Neural progenitor cell (in vitro differentiated cells): ENCODE results near the gene TC2N. TPM values are rescaled to one million over a fixed set of nuclear protein-coding genes. Genes with fewer than 3 reads are reported as not detected.

Experiments used
- DNase-seq: peaks from one replicate; pipeline ENCODE4 v3.0.0-alpha.2; 2016; ENCODE audit warnings: low spot score
- H2AFZ ChIP-seq: fragments of 200-600 bp; sonication (generic); replicated peaks from 2 replicates; pipeline ENCODE4 v1.6.1; 2016; ENCODE audit warnings: antibody characterized with exemption
- H3F3A ChIP-seq: fragments of 200-600 bp; sonication (generic); 2 replicates; pipeline ENCODE4 v1.6.1; 2016; ENCODE audit warnings: antibody characterized with exemption, low read depth
- H3K27ac ChIP-seq: fragments of 200-600 bp; sonication (generic); 2 replicates; pipeline ENCODE4 v1.5.1; 2016; ENCODE audit warnings: mild to moderate bottlenecking
- H3K27me3 ChIP-seq: fragments of 200-600 bp; sonication (generic); 2 replicates; pipeline ENCODE4 v1.6.1; 2016; ENCODE audit warnings: mild to moderate bottlenecking, moderate library complexity
- H3K36me3 ChIP-seq: fragments of 200-600 bp; sonication (generic); 2 replicates; pipeline ENCODE4 v1.5.1; 2016
- H3K4me1 ChIP-seq: fragments of 200-600 bp; sonication (generic); 2 replicates; pipeline ENCODE4 v1.6.1; 2016; ENCODE audit warnings: mixed run types
- H3K4me2 ChIP-seq: fragments of 200-600 bp; sonication (generic); 2 replicates; pipeline ENCODE4 v1.6.1; 2016
- H3K4me3 ChIP-seq: fragments of 200-600 bp; sonication (generic); 2 replicates; pipeline ENCODE4 v1.5.1; 2016
- H3K79me2 ChIP-seq: fragments of 200-600 bp; sonication (generic); 2 replicates; pipeline ENCODE4 v1.6.1; 2016; ENCODE audit warnings: low read depth
- H3K9ac ChIP-seq: fragments of 200-600 bp; sonication (generic); 2 replicates; pipeline ENCODE4 v1.6.1; 2016
- H3K9me3 ChIP-seq: fragments of 200-600 bp; sonication (generic); 2 replicates; pipeline ENCODE4 v1.5.1; 2016; ENCODE audit warnings: low read depth
- H4K20me1 ChIP-seq: fragments of 200-600 bp; sonication (generic); 2 replicates; pipeline ENCODE4 v1.6.1; 2016; ENCODE audit warnings: low read depth
- H3K27ac Mint-ChIP-seq: 3 replicates; pipeline ENCODE4 v1.8.0; 2021; ENCODE audit warnings: mixed read lengths
- H3K27me3 Mint-ChIP-seq: 2 replicates; pipeline ENCODE4 v1.8.0; 2022; ENCODE audit warnings: low read depth, mild to moderate bottlenecking, inconsistent platforms, moderate library complexity, mixed read lengths; ENCODE audit not compliant: insufficient read depth
- H3K36me3 Mint-ChIP-seq: 3 replicates; pipeline ENCODE4 v1.8.0; 2021; ENCODE audit warnings: mixed read lengths
- H3K4me1 Mint-ChIP-seq: 3 replicates; pipeline ENCODE4 v1.8.0; 2021; ENCODE audit warnings: mixed read lengths
- H3K4me3 Mint-ChIP-seq: 3 replicates; pipeline ENCODE4 v1.8.0; 2021; ENCODE audit warnings: mild to moderate bottlenecking, moderate library complexity, mixed read lengths
- H3K9me3 Mint-ChIP-seq: 3 replicates; pipeline ENCODE4 v1.8.0; 2020; ENCODE audit warnings: mixed read lengths
- EZH2 ChIP-seq: fragments of 200-600 bp; sonication (generic); IDR thresholded peaks from 2 replicates; pipeline ENCODE4 v1.6.1; 2017; ENCODE audit warnings: antibody characterized with exemption, mild to moderate bottlenecking, moderate library complexity
- EZH2phosphoT487 ChIP-seq: fragments of 200-600 bp; sonication (generic); IDR thresholded peaks from 2 replicates; pipeline ENCODE4 v1.6.1; 2017; ENCODE audit warnings: antibody characterized with exemption
- total RNA-seq: library from RNA; depleted of rRNA; stranded (reverse); fragments of >200 nt; gene quantifications from 2 replicates; pipeline ENCODE4 v1.2.3, GENCODE V29; 2015; ENCODE audit warnings: low replicate concordance
- TF ChIP-seq, protein P1 (sequence below): fragments of 200-600 bp; sonication (generic); IDR thresholded peaks from 2 replicates; pipeline ENCODE4 v1.5.1; 2017; ENCODE audit warnings: antibody characterized with exemption, mild to moderate bottlenecking

TC2N gene
- total RNA-seq, 1 donor from 2014 or later: 5.8 TPM

DNA sequence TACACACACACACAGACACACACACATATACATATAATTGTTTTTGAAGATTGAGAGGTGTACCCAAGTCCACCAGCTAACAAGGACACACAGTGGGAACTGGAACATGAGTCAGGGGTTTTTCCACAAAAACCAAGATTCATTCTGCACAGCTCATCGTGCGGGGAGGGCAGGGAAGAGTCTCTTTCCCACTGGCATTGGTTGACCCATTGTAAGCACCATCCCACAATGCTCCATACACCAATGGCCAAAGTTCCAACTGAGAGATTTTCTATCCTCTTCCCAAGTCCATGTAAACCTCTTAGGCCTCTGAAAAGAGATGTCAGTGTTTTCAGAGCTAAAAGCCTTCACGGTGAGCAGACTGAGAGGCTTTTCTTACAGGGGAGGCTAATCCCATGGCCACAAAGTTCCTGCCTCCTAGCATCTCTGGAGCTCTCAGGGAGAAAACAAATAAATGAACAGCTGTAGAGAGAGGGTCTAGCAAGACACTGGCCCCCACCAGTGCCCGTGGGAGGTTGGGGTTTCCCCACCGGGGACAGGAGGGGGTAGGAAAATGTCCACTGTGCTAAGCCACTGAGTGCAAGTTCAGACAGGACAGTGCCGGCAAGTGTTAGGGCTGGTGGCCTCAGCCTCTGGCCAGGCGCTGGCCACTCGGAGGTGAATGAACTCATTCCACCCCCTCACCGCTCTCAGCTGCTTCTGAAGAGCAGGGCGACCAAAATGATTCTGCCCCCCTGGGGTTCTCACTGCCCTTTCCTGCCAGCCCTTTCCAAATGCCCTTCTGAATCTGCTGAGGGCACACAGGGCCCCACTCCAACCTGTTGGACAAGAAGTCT, 21.5 kb upstream of the TC2N start:
- Histone ChIP-seq H3K79me2 (no peaks in the 10 kb centered on the region), H4K20me1 (no peaks in the 10 kb centered on the region), H3K27ac (no peak overlapping the region), H3K36me3 (no peaks in the 10 kb centered on the region), H3F3A (no peaks in the 10 kb centered on the region), H3K4me3 (no peak overlapping the region), H2AFZ (no peak overlapping the region), H3K4me1 (peaks cover 10% of the 10 kb centered on the region), H3K4me2 (no peak overlapping the region), H3K9me3 (no peaks in the 10 kb centered on the region), H3K27me3 (peaks cover 4% of the 10 kb centered on the region), H3K9ac (no peak overlapping the region)
- Mint-ChIP-seq H3K36me3 (no peaks in the 10 kb centered on the region), H3K4me3 (no peak overlapping the region), H3K4me1 (peaks cover 21% of the 10 kb centered on the region), H3K27me3 (peaks cover 3% of the 10 kb centered on the region), H3K27ac (peak overlapping the region; percentile 60), H3K9me3 (no peaks in the 10 kb centered on the region)
- peak; percentile 63 for DNase-seq
- TF ChIP-seq EZH2phosphoT487 (no peak), EZH2 (no peak)
- TF ChIP-seq, protein P1, sequence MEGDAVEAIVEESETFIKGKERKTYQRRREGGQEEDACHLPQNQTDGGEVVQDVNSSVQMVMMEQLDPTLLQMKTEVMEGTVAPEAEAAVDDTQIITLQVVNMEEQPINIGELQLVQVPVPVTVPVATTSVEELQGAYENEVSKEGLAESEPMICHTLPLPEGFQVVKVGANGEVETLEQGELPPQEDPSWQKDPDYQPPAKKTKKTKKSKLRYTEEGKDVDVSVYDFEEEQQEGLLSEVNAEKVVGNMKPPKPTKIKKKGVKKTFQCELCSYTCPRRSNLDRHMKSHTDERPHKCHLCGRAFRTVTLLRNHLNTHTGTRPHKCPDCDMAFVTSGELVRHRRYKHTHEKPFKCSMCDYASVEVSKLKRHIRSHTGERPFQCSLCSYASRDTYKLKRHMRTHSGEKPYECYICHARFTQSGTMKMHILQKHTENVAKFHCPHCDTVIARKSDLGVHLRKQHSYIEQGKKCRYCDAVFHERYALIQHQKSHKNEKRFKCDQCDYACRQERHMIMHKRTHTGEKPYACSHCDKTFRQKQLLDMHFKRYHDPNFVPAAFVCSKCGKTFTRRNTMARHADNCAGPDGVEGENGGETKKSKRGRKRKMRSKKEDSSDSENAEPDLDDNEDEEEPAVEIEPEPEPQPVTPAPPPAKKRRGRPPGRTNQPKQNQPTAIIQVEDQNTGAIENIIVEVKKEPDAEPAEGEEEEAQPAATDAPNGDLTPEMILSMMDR: no peak

- Mint-ChIP-seq H3K27ac (no peak overlapping the region), H3K27me3 (peaks cover 3% of the 10 kb centered on the region), H3K36me3 (no peaks in the 10 kb centered on the region), H3K4me3 (peak overlapping the region; percentile 27), H3K4me1 (peaks cover 21% of the 10 kb centered on the region), H3K9me3 (no peaks in the 10 kb centered on the region)
- H3K9ac ChIP-seq: no peak overlapping the region
- H3K27ac ChIP-seq: no peak overlapping the region
- no peak overlapping the region for H2AFZ ChIP-seq
- no peaks in the 10 kb centered on the region for H3K9me3 ChIP-seq
- no peaks in the 10 kb centered on the region for H4K20me1 ChIP-seq
- no peaks in the 10 kb centered on the region for H3F3A ChIP-seq
- H3K79me2 ChIP-seq: no peaks in the 10 kb centered on the region
- TF ChIP-seq EZH2 (no peak), EZH2phosphoT487 (no peak)
- TF ChIP-seq, protein P1: no peak
- no peak for DNase-seq
- H3K4me1 ChIP-seq: peaks cover 10% of the 10 kb centered on the region
- no peaks in the 10 kb centered on the region for H3K27me3 ChIP-seq
- no peaks in the 10 kb centered on the region for H3K36me3 ChIP-seq
- no peak overlapping the region for H3K4me2 ChIP-seq
- H3K4me3 ChIP-seq: no peak overlapping the region
Measured at GRCh38 chr14:91886961-91887360, 19.6 kb upstream of the TC2N start.

DNA sequence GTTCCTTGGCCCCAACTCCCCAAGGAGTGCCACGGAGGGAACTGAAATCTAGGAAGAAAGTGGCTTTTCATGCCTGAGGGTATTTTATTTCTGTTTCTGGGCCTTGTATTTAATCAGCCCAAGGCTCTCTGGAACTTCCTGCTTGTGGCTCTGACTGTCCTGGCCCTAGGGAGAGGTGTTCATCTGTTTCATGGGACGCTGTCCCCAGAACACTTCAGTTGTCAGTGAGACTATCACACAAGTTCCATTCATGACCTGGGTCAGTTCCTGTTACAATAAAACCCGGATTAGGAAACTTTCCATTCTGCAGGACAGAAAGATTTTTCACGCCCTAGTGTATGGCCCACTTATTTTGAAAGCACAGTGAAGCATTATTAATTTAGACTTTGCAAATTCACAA, 18.5 kb upstream of the TC2N start:
- H3K36me3 ChIP-seq: no peaks in the 10 kb centered on the region
- H3K4me3 ChIP-seq: no peak overlapping the region
- no peak overlapping the region for H3K4me3 Mint-ChIP-seq
- no peaks in the 10 kb centered on the region for H3K27me3 ChIP-seq
- H3F3A ChIP-seq: no peaks in the 10 kb centered on the region
- no peaks in the 10 kb centered on the region for H3K27me3 Mint-ChIP-seq
- H2AFZ ChIP-seq: no peak overlapping the region
- H3K4me1 ChIP-seq: peaks cover 10% of the 10 kb centered on the region
- no peak overlapping the region for H3K27ac Mint-ChIP-seq
- TF ChIP-seq EZH2phosphoT487 (no peak), EZH2 (no peak)
- TF ChIP-seq, protein P1: no peak
- H3K4me2 ChIP-seq: no peak overlapping the region
- no peaks in the 10 kb centered on the region for H3K9me3 Mint-ChIP-seq
- no peaks in the 10 kb centered on the region for H3K79me2 ChIP-seq
- H3K27ac ChIP-seq: no peak overlapping the region
- no peaks in the 10 kb centered on the region for H3K36me3 Mint-ChIP-seq
- peaks cover 17% of the 10 kb centered on the region for H3K4me1 Mint-ChIP-seq
- no peak for DNase-seq
- no peak overlapping the region for H3K9ac ChIP-seq
- no peaks in the 10 kb centered on the region for H4K20me1 ChIP-seq
- no peaks in the 10 kb centered on the region for H3K9me3 ChIP-seq
